Gastroesophageal sphincter (tissue), 3 donors: Measurements from ENCODE around the gene PEPD.

Experiments
- CTCF ChIP-seq, 4 experiments: fragments of 200-600 bp in 2 of 4; fragments of 450-650 bp in 2 of 4; sonication (generic) in 1 of 4; IDR thresholded peaks; one replicate each; pipeline ENCODE4 v1.5.1; 2017 to 2019; ENCODE audit warnings: antibody characterized with exemption in 4 of 4, mild to moderate bottlenecking in 2 of 4, moderate library complexity in 2 of 4
- EP300 ChIP-seq: sonication (generic); formaldehyde crosslinking; IDR thresholded peaks from one replicate; pipeline ENCODE4 v1.6.1; 2017; ENCODE audit warnings: antibody characterized with exemption, mild to moderate bottlenecking
- POLR2AphosphoS5 ChIP-seq: sonication (generic); formaldehyde crosslinking; IDR thresholded peaks from one replicate; pipeline ENCODE4 v1.6.1; 2017; ENCODE audit warnings: antibody characterized with exemption

DNA sequence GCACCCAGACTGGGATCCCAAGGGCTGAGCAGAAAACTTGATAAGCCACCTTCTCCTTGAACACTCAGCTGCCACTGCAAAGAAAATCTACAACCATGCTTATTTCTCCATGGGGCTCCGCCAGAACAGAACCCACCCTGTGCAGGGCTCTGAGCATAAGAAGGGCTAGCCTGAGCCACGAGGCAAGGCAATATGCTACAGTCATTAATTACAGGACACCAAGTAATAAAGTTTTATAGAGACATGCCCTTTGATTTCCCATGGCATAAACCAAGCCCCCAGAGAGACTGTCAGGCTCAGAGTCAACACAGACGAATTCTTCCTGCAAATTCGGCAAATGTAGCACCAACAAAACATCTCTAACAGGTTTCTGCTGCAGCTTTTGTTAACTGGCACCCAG, 5.7 kb downstream of the PEPD start:
- TF ChIP-seq CTCF (IDR thresholded peaks at IDR 0.05) = no peak
- no peak for TF ChIP-seq POLR2AphosphoS5
- TF ChIP-seq EP300 = no peak
